Parathyroid adenoma (tissue), 2 donors: ENCODE results near the gene TADA1.

Experiments
- H2AFZ ChIP-seq: fragments of 300-600 bp; sonication (generic); one replicate; pipeline ENCODE4 v1.7.0; 2017; ENCODE audit warnings: antibody characterized with exemption, mild to moderate bottlenecking
- H3K27ac ChIP-seq: fragments of 300-600 bp; sonication (generic); one replicate; pipeline ENCODE4 v1.7.0; 2017
- H3K27me3 ChIP-seq: fragments of 300-600 bp; sonication (generic); one replicate; pipeline ENCODE4 v1.7.0; 2017; ENCODE audit warnings: low read length; ENCODE audit not compliant: control insufficient read depth, insufficient read depth
- H3K36me3 ChIP-seq: fragments of 300-600 bp; sonication (generic); one replicate; pipeline ENCODE4 v1.7.0; 2017; ENCODE audit warnings: low read length; ENCODE audit not compliant: control insufficient read depth, insufficient read depth
- H3K4me1 ChIP-seq: fragments of 300-600 bp; sonication (generic); one replicate; pipeline ENCODE4 v1.7.0; 2017; ENCODE audit warnings: control low read depth
- H3K4me2 ChIP-seq: fragments of 300-600 bp; sonication (generic); one replicate; pipeline ENCODE4 v1.7.0; 2017; ENCODE audit warnings: low read length
- H3K4me3 ChIP-seq: fragments of 300-600 bp; sonication (generic); one replicate; pipeline ENCODE4 v1.7.0; 2017; ENCODE audit warnings: low read depth, low read length
- H3K79me2 ChIP-seq: fragments of 300-600 bp; sonication (generic); one replicate; pipeline ENCODE4 v1.7.0; 2017; ENCODE audit warnings: control low read depth
- H3K9ac ChIP-seq: fragments of 300-600 bp; sonication (generic); one replicate; pipeline ENCODE4 v1.7.0; 2017; ENCODE audit warnings: mild to moderate bottlenecking
- H3K9me3 ChIP-seq: fragments of 300-600 bp; sonication (generic); one replicate; pipeline ENCODE4 v1.7.0; 2017; ENCODE audit warnings: low read length; ENCODE audit not compliant: control insufficient read depth
- CTCF ChIP-seq: fragments of 300-600 bp; sonication (generic); IDR thresholded peaks from one replicate; pipeline ENCODE4 v1.7.0; 2017; ENCODE audit warnings: antibody characterized with exemption, mild to moderate bottlenecking
- donor health status: primary hyperparathyroidism.

The TADA1 gene

DNA sequence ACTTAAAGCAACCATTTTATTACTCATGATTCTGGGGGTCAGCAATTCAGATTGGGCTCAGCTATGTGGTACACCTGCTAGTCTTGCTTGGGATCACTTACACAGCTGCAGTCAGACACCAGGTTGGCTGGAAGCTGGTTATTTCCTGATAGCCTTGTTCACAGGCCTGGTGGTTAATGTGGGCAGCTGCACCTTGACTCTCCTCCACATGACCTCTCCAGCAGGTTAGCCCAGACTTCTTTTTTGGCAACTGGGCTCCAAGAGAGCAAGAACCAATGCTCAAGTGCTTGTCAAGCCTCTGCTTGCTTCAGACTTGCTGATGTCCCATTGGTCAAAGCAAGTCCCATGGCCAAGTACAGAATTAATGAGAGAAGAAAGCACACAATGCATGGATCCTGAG, 48.6 kb downstream of the TADA1 start:
- Histone ChIP-seq H3K36me3 (no peaks in the 10 kb centered on the region), H3K27ac (no peak overlapping the region), H3K27me3 (no peaks in the 10 kb centered on the region), H3K9me3 (no peaks in the 10 kb centered on the region), H3K79me2 (no peaks in the 10 kb centered on the region), H2AFZ (no peak overlapping the region), H3K4me1 (no peaks in the 10 kb centered on the region), H3K4me3 (no peak overlapping the region), H3K9ac (no peak overlapping the region), H3K4me2 (no peak overlapping the region)
- TF ChIP-seq CTCF, result no peak

DNA sequence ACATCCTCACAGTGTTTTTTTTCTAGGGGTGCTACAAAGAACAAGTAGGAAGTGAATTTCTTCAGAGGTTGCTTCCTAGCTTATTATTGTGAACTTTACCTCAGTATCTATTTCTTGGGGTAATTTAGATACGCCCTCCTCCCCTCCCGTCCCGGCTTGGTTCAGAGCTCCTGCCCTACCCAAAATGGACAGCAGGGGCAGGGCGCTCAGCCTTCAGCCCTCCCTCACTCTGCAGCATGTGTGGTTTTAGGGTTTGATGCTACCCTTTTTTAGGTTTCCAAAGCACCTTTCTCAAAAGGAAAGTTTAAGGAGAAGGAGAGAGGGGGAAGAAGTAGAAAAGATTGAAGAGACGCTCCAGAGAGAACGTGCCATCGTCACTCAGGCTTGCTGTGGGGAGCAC, 53.7 kb downstream of the TADA1 start:
- no peaks in the 10 kb centered on the region for H3K9me3 ChIP-seq
- TF ChIP-seq CTCF, result no peak
- no peak overlapping the region for H3K4me3 ChIP-seq
- no peak overlapping the region for H3K27ac ChIP-seq
- no peaks in the 10 kb centered on the region for H3K79me2 ChIP-seq
- H3K9ac ChIP-seq, result no peak overlapping the region
- no peak overlapping the region for H3K4me2 ChIP-seq
- H3K36me3 ChIP-seq, result no peaks in the 10 kb centered on the region
- no peak overlapping the region for H2AFZ ChIP-seq
- H3K4me1 ChIP-seq, result no peaks in the 10 kb centered on the region
- H3K27me3 ChIP-seq, result no peaks in the 10 kb centered on the region

GRCh38 chr1:166819974-166820373, 56.1 kb downstream of the TADA1 start:
- no peak for TF ChIP-seq CTCF
- Histone ChIP-seq H3K4me2 (no peak overlapping the region), H3K4me1 (no peaks in the 10 kb centered on the region), H3K36me3 (no peaks in the 10 kb centered on the region), H3K9ac (no peak overlapping the region), H2AFZ (no peak overlapping the region), H3K27ac (no peak overlapping the region), H3K4me3 (no peak overlapping the region), H3K79me2 (no peaks in the 10 kb centered on the region), H3K9me3 (no peaks in the 10 kb centered on the region), H3K27me3 (no peaks in the 10 kb centered on the region)

DNA sequence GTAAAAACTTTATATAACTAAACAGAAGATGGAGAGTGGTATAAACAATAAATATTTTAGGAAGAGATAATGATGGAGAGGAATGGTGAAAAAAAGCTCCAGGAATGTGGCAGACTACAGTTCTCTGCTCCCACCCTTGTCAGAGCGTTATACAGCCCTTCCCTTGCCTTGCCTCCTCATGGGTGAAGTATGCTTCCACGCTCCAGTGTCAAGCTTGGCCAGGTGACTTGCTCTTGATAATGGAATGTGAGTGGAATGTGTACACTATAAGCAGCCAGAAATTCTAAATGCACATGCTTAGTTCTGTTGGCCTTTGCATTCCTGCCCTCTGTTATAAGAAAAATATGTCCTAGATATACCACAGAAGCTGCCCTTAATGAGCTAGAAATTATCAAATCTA, 61.5 kb downstream of the TADA1 start:
- Histone ChIP-seq H3K4me3 (no peak overlapping the region), H2AFZ (no peak overlapping the region), H3K79me2 (no peaks in the 10 kb centered on the region), H3K9me3 (no peaks in the 10 kb centered on the region), H3K4me1 (no peaks in the 10 kb centered on the region), H3K27ac (no peak overlapping the region), H3K4me2 (no peak overlapping the region), H3K9ac (no peak overlapping the region), H3K27me3 (no peaks in the 10 kb centered on the region), H3K36me3 (no peaks in the 10 kb centered on the region)
- no peak for TF ChIP-seq CTCF

DNA sequence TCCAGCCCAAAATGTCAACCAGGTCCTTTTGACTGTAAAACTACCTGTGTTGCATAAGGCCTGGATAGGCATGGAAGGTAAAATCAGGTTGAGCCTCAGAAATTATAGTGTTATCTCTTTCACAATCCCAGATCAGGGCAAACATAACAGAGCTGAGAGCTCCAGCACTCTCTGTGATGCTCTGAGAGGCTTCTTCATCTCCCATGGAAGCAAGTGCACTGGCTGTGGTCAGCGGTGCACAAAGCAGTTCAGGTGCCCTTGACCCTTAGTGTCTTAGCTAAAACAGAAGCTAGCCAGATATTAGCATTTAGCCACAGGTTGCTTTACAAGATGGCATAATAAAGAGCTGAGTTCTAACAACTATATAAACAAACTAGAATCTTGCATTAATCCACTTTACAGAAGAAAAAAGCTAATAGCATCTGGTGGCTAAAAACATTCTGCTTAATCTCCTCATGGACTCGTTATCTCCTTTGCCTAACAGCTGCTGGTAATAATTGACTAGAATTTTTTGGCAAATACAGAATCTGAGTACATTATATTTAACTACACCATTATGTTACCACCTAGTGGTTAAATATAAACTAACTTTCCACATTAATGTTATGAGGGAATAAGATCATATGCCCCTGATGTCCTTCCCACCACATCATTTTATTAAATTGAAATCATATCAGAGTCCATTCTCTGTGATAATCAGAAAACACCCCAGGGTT, 62.4 kb downstream of the TADA1 start:
- Histone ChIP-seq H3K36me3 (no peaks in the 10 kb centered on the region), H3K79me2 (no peaks in the 10 kb centered on the region), H3K9ac (no peak overlapping the region), H3K27me3 (no peaks in the 10 kb centered on the region), H3K27ac (no peak overlapping the region), H3K4me1 (no peaks in the 10 kb centered on the region), H2AFZ (no peak overlapping the region), H3K9me3 (no peaks in the 10 kb centered on the region), H3K4me2 (no peak overlapping the region), H3K4me3 (no peak overlapping the region)
- no peak for TF ChIP-seq CTCF
